ENCODE data around the gene SDR39U1. TPM values are rescaled to one million over a fixed set of nuclear protein-coding genes. Genes with fewer than 3 reads are reported as not detected.

The SDR39U1 gene
- total RNA-seq, 1 experiment from 2014 or later = 56.7 TPM

GRCh38 chr14:24397639-24398292 lies 44.8 kb downstream of the SDR39U1 start:
- H3K9me3 Mint-ChIP-seq = no peaks in the 10 kb centered on the region
- H3K27me3 Mint-ChIP-seq (ENCODE audit: low read depth) = peaks cover 14% of the 10 kb centered on the region
- DNase-seq (ENCODE audit: low spot score) = no peak
- ChIA-PET CTCF (interaction anchor here (1.1 to 4.3 kb wide), 6 partner anchors 8 to 64 kb away, joined by 3 to 66 read pairs (median 22); partner anchors contain the start of genes ADCY4, CBLN3 and KHNYN), POLR2A (interaction anchor here (0.6 to 2.0 kb wide), 2 partner anchors 15 to 29 kb away, joined by 4 to 7 read pairs; no protein-coding TSS in a partner anchor)
- TF ChIP-seq TCF7 (CRISPR knock-in tag; IDR thresholded peaks at IDR 0.05; ENCODE audit: low read depth) (no peak), HMGA2 (CRISPR knock-in tag; IDR thresholded peaks at IDR 0.05) (no peak)
- H3K4me3 Mint-ChIP-seq = peak overlapping the region; percentile 83
- peak; percentile 4; the same call in 1 of the 2 replicates for ATAC-seq
- peaks cover 45% of the 10 kb centered on the region for H3K4me1 Mint-ChIP-seq
- H3K36me3 Mint-ChIP-seq = no peaks in the 10 kb centered on the region
- H3K27ac Mint-ChIP-seq = no peak overlapping the region

- Mint-ChIP-seq H3K4me1 (peaks cover 43% of the 10 kb centered on the region), H3K4me3 (no peak overlapping the region), H3K27ac (no peak overlapping the region), H3K36me3 (no peaks in the 10 kb centered on the region), H3K9me3 (no peaks in the 10 kb centered on the region), H3K27me3 (ENCODE audit: low read depth) (peaks cover 12% of the 10 kb centered on the region)
- no peak for ATAC-seq
- ChIA-PET CTCF (interaction anchor here (1.1 to 2.6 kb wide), 7 partner anchors 14 to 51 kb away, joined by 3 to 15 read pairs (median 4); partner anchors contain the start of genes CBLN3 and KHNYN), POLR2A (no interaction called here)
- DNase-seq (ENCODE audit: low spot score) = no peak
- TF ChIP-seq SOX15 (CRISPR knock-in tag; IDR thresholded peaks at IDR 0.05) = no peak
- TF ChIP-seq ZNF317 (CRISPR knock-in tag; IDR thresholded peaks at IDR 0.05; ENCODE audit: borderline replicate concordance, low read depth) = no peak
- no peak for TF ChIP-seq ZNF532 (CRISPR knock-in tag; IDR thresholded peaks at IDR 0.05; ENCODE audit: borderline replicate concordance)
- TF ChIP-seq ATF3 (CRISPR knock-in tag; conservative IDR thresholded peaks at IDR 0.05) = no peak
- TF ChIP-seq ZNF121 (CRISPR knock-in tag; IDR thresholded peaks at IDR 0.05) = no peak
- TF ChIP-seq USF1 (CRISPR knock-in tag; IDR thresholded peaks at IDR 0.05) = no peak
- no peak for TF ChIP-seq AFF4 (CRISPR knock-in tag; IDR thresholded peaks at IDR 0.05; ENCODE audit: borderline replicate concordance)
- TF ChIP-seq EMX1 (CRISPR knock-in tag; IDR thresholded peaks at IDR 0.05) = no peak
- no peak for TF ChIP-seq ZSCAN18 (CRISPR knock-in tag; IDR thresholded peaks at IDR 0.05)
- TF ChIP-seq MLX (CRISPR knock-in tag; IDR thresholded peaks at IDR 0.05) = no peak
- no peak for TF ChIP-seq ZBTB21 (CRISPR knock-in tag; IDR thresholded peaks at IDR 0.05; ENCODE audit: borderline replicate concordance)
- no peak for TF ChIP-seq RELA (CRISPR knock-in tag; IDR thresholded peaks at IDR 0.05; ENCODE audit: borderline replicate concordance)
- TF ChIP-seq TP53 (CRISPR knock-in tag; IDR thresholded peaks at IDR 0.05) = no peak
- no peak for TF ChIP-seq E2F5 (CRISPR knock-in tag; IDR thresholded peaks at IDR 0.05)
Observed at GRCh38 chr14:24395609-24396582, 46.7 kb downstream of the SDR39U1 start.

All from WTC11 (cell line).